Measurements from ENCODE around the gene HSD3B7.

HSD3B7 gene

DNA sequence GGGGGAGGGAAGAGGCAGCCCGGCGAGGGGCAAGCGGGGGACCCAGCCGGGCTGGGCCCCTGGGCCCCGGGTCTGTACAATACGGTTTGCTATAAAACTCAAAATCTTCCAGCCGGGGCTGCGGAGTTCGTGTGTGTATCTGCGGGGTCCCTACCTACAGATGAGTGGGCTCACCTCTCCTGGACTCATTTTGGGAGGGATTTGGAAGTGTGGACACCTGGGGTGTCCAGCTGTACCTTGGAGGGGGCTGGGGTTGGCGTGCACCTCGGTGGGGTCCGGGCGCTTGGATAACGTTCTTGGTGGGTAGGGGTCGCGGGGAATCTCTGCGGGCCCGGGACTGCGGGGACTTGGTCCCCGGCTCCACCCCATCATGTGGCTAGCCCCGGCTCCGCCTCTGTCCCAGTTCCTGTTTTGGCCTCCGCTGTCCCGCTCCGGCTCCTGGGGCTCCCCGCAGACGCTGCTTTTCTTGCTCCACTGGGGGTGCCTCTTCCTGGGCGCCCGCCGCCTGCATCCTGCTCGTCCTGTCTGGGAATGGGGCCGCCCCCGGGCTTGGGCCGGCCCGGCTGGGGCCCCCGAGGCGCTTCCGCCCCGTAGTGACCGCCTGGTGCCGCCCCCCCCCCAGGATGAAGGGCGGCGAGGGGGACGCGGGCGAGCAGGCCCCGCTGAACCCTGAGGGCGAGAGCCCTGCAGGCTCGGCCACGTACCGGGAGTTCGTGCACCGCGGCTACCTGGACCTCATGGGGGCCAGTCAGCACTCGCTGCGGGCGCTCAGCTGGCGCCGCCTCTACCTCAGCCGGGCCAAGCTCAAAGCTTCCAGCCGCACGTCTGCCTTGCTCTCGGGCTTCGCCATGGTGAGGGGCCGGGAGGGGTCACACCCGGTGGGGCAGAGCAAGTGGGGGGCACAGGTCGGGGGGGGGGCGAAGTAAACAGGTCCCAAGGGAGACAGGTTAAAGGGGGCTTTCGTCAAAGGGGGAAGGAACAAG, 36.0 kb upstream of the HSD3B7 start, which contains the start of gene ORAI3:
TSS of gene ORAI3 (plus strand) at position 402 of the 983 bp plus-strand sequence. CDS start at position 624, 222 bp downstream.
- peak within 1 kb of the TSS; percentile 80 to 93 for H3K4me3 ChIP-seq (ENCODE audit: low read length in 2 of 2)
- peaks cover 0 to 5% of the 10 kb centered on the region in 2 donors for H3K36me3 ChIP-seq (ENCODE audit: control insufficient read depth in 2 of 2, insufficient read depth in 2 of 2, low read length in 2 of 2)
- H3K27ac ChIP-seq (ENCODE audit: low read length), result peak within 1 kb of the TSS; percentile 85
- peak within 1 kb of the TSS; percentile 71 to 81 for H3K9ac ChIP-seq (ENCODE audit: low read length in 2 of 2)
- H3K9me3 ChIP-seq (ENCODE audit: control insufficient read depth in 2 of 2, low read length in 2 of 2), result no peaks in the 10 kb centered on the region
- H3K27me3 ChIP-seq (ENCODE audit: control insufficient read depth in 1 of 2, insufficient read depth in 2 of 2, low read length in 2 of 2), result no peaks in the 10 kb centered on the region
- H3K4me1 ChIP-seq (ENCODE audit: control insufficient read depth, insufficient read depth, low read length), result peaks cover 37% of the 10 kb centered on the region

DNA sequence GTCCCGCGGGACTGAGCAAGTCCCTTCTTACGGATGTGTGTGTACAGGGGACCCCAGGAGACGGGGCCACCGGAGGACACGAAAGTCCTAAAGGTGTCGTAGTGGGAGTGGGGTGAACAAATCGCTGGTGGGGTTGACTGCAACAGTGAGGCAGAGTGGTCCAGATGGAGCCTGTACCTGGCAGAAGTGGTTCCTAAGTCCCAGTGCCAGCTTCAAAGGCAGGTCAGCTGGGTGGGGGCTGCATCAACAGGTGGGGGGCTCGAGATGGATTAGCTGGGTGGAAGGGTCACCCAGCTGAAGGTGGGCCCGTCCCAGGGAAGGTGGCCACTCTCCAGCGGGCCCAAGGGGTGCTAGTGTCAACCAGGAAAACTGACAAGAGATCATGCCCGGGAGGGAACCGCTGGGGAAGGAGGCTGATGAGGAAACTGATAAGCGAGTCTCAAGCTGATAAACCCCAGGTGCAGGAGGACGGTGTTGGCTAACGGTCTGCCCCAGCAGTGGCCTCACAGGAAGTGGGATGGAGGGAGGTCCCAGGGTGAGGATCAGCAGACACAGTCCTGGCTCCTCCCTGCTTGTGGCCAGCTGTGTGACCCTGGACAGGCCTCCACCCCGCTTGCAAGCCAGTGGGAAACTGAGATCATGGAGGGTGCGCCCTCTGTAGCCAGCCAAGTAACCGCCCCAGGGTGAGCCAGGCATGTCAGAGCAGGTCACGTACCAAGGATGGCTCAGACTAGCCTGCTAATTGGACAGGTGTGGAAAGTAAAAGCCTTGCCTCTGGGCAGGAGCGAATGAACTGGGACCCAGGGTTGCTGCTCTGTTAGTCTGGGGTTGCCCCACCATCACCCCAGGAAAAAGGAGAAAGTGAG, 35.1 kb upstream of the HSD3B7 start:
- H3K36me3 ChIP-seq (ENCODE audit: control insufficient read depth in 2 of 2, insufficient read depth in 2 of 2, low read length in 2 of 2), result peaks cover 0 to 4% of the 10 kb centered on the region in 2 donors
- H3K4me1 ChIP-seq (ENCODE audit: control insufficient read depth, insufficient read depth, low read length), result peaks cover 38% of the 10 kb centered on the region
- peak overlapping the region; percentile 85 for H3K27ac ChIP-seq (ENCODE audit: low read length)
- no peaks in the 10 kb centered on the region for H3K9me3 ChIP-seq (ENCODE audit: control insufficient read depth in 2 of 2, low read length in 2 of 2)
- peak overlapping the region; percentile 80 to 93 for H3K4me3 ChIP-seq (ENCODE audit: low read length in 2 of 2)
- H3K27me3 ChIP-seq (ENCODE audit: control insufficient read depth in 1 of 2, insufficient read depth in 2 of 2, low read length in 2 of 2), result no peaks in the 10 kb centered on the region
- peak overlapping the region; percentile 71 to 81 for H3K9ac ChIP-seq (ENCODE audit: low read length in 2 of 2)

DNA sequence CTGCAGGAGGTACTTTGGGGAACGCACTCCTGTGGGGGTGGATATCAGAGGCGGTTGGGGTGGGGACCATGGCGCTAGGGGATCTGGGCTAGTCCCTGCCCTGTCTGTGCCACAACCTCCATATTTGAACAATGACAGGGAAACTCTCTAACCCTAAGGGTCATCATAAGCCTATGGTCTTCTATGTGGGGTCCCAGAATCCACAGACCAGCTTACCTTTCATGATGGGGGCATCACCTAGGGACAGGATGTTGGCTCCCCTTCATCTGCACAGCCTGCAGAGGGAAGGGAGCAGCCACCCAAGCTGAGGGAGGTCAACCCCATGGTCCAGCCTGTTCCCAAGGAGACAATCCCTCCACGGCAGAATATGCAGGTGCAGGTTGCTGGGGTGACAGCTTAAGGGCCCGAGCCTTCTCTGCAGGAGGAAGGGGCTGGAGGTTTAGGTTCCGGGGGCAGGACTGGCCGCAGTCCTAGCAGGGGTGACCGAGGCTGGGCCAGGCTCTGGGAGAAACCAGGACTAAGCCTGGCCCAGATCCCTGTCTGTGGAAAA, 34.4 kb upstream of the HSD3B7 start:
- Histone ChIP-seq H3K27me3 (ENCODE audit: control insufficient read depth in 1 of 2, insufficient read depth in 2 of 2, low read length in 2 of 2) (no peaks in the 10 kb centered on the region), H3K4me3 (ENCODE audit: low read length in 2 of 2) (peak overlapping the region; percentile 80 to 93), H3K9ac (ENCODE audit: low read length in 2 of 2) (peak overlapping the region in 1 of 2 donors; percentile 81), H3K36me3 (ENCODE audit: control insufficient read depth in 2 of 2, insufficient read depth in 2 of 2, low read length in 2 of 2) (peaks cover 0 to 4% of the 10 kb centered on the region in 2 donors), H3K27ac (ENCODE audit: low read length) (peak overlapping the region; percentile 85), H3K9me3 (ENCODE audit: control insufficient read depth in 2 of 2, low read length in 2 of 2) (no peaks in the 10 kb centered on the region), H3K4me1 (ENCODE audit: control insufficient read depth, insufficient read depth, low read length) (peaks cover 38% of the 10 kb centered on the region)

DNA sequence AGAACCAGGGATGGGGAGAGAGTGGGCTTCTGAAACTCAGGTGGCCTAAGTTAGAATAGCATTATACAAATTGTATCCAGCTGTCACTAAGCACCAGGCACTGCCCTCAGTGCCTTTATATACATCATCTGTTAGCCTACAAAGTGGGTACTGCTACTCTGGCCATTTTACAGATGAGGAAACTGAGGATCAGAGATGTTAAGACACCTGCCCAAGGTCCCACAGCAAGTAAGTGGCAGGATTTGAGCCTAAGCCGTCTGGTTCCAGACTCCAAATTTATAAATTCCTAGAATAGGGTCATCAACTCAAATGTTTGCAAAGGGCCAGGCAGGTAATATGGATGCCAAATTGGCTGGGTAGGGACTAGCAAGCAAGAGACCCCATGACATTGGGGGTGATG, 33.8 kb upstream of the HSD3B7 start:
- H3K4me3 ChIP-seq (ENCODE audit: low read length in 2 of 2), result peak overlapping the region in 1 of 2 donors; percentile 80
- no peaks in the 10 kb centered on the region for H3K27me3 ChIP-seq (ENCODE audit: control insufficient read depth in 1 of 2, insufficient read depth in 2 of 2, low read length in 2 of 2)
- no peaks in the 10 kb centered on the region for H3K9me3 ChIP-seq (ENCODE audit: control insufficient read depth in 2 of 2, low read length in 2 of 2)
- H3K27ac ChIP-seq (ENCODE audit: low read length), result peak overlapping the region; percentile 85
- no peak overlapping the region for H3K9ac ChIP-seq (ENCODE audit: low read length in 2 of 2)
- peaks cover 0 to 4% of the 10 kb centered on the region in 2 donors for H3K36me3 ChIP-seq (ENCODE audit: control insufficient read depth in 2 of 2, insufficient read depth in 2 of 2, low read length in 2 of 2)
- peaks cover 38% of the 10 kb centered on the region for H3K4me1 ChIP-seq (ENCODE audit: control insufficient read depth, insufficient read depth, low read length)

DNA sequence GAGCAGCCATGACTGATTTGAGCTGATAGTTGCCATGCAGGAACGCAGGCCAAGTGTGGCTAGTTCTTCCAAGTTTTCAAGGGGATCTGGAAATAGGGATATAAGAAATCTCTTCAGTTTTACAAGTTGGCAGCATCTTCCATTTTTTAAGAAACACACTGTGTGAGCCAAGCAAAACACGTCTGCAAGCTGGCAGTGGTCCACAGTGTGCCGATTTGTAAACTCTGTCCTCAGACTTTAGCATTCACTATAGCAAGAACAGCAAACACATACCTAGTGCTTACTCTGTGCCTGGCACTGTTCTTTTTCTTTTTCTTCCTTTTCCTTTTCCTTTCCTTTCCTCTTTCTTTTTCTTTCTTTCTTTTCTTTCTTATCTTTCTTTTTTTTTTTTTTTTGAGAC, 33.3 kb upstream of the HSD3B7 start:
- Histone ChIP-seq H3K27me3 (ENCODE audit: control insufficient read depth in 1 of 2, insufficient read depth in 2 of 2, low read length in 2 of 2) (no peaks in the 10 kb centered on the region), H3K36me3 (ENCODE audit: control insufficient read depth in 2 of 2, insufficient read depth in 2 of 2, low read length in 2 of 2) (peaks cover 0 to 4% of the 10 kb centered on the region in 2 donors), H3K27ac (ENCODE audit: low read length) (peak overlapping the region; percentile 85), H3K4me1 (ENCODE audit: control insufficient read depth, insufficient read depth, low read length) (peaks cover 42% of the 10 kb centered on the region), H3K4me3 (ENCODE audit: low read length in 2 of 2) (no peak overlapping the region), H3K9ac (ENCODE audit: low read length in 2 of 2) (peak overlapping the region in 1 of 2 donors; percentile 5), H3K9me3 (ENCODE audit: control insufficient read depth in 2 of 2, low read length in 2 of 2) (no peaks in the 10 kb centered on the region)

DNA sequence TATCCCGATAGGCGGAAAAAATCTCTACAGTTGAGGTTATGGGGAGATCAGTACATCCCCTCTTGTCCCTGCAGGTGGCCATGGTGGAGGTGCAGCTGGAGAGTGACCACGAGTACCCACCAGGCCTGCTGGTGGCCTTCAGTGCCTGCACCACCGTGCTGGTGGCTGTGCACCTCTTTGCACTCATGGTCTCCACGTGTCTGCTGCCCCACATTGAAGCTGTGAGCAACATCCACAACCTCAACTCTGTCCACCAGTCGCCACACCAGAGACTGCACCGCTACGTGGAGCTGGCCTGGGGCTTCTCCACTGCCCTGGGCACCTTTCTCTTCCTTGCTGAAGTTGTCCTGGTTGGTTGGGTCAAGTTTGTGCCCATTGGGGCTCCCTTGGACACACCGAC, 31.9 kb upstream of the HSD3B7 start:
- Histone ChIP-seq H3K27ac (ENCODE audit: low read length) (peak overlapping the region; percentile 41), H3K9ac (ENCODE audit: low read length in 2 of 2) (no peak overlapping the region)

DNA sequence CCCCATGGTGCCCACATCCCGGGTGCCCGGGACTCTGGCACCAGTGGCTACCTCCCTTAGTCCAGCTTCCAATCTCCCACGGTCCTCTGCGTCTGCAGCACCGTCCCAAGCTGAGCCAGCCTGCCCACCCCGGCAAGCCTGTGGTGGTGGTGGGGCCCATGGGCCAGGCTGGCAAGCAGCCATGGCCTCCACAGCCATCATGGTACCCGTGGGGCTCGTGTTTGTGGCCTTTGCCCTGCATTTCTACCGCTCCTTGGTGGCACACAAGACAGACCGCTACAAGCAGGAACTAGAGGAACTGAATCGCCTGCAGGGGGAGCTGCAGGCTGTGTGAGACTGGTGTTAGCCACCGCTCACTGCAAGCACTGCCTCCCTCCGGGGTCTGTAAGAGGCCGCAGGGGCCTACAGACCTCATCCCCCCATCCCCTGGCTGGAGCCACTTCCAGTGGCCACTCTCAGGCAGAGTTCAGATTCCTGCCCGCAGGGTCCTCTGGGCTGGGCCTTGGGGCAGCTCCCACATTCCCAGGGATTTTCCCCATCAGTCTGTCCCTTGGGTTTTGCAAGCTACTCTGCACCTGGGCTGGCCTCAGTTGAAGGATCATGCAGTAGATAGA, 31.4 kb upstream of the HSD3B7 start:
- Histone ChIP-seq H3K4me1 (ENCODE audit: control insufficient read depth, insufficient read depth, low read length) (peaks cover 43% of the 10 kb centered on the region), H3K9ac (ENCODE audit: low read length in 2 of 2) (no peak overlapping the region), H3K9me3 (ENCODE audit: control insufficient read depth in 2 of 2, low read length in 2 of 2) (no peaks in the 10 kb centered on the region), H3K36me3 (ENCODE audit: control insufficient read depth in 2 of 2, insufficient read depth in 2 of 2, low read length in 2 of 2) (no peaks in the 10 kb centered on the region), H3K4me3 (ENCODE audit: low read length in 2 of 2) (no peak overlapping the region), H3K27me3 (ENCODE audit: control insufficient read depth in 1 of 2, insufficient read depth in 2 of 2, low read length in 2 of 2) (no peaks in the 10 kb centered on the region), H3K27ac (ENCODE audit: low read length) (peak overlapping the region; percentile 41)

More for the DNA sequence above, 31.9 kb upstream of the HSD3B7 start:
- no peak overlapping the region for H3K4me3 ChIP-seq (ENCODE audit: low read length in 2 of 2)
- H3K27me3 ChIP-seq (ENCODE audit: control insufficient read depth in 1 of 2, insufficient read depth in 2 of 2, low read length in 2 of 2), result no peaks in the 10 kb centered on the region
- no peaks in the 10 kb centered on the region for H3K9me3 ChIP-seq (ENCODE audit: control insufficient read depth in 2 of 2, low read length in 2 of 2)
- peaks cover 40% of the 10 kb centered on the region for H3K4me1 ChIP-seq (ENCODE audit: control insufficient read depth, insufficient read depth, low read length)
- no peaks in the 10 kb centered on the region for H3K36me3 ChIP-seq (ENCODE audit: control insufficient read depth in 2 of 2, insufficient read depth in 2 of 2, low read length in 2 of 2)

DNA sequence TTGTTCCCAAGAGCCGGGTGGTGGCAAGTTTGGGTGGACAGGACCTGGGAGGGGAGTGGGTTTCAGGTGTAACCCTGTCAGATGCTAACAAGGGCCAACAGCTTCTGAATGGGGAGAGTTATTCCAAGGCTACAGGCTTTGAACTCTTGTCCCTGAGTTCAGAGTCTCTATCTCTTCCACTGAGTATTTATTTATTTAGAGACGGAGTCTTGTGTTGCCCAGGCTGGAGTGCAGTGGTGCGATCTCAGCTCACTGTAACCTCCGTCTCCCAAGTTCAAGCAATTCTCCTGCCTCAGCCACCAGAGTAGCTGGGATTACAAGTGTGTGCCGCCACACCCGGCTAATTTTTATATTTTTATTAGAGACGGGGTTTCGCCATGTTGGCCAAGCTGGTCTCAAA, 30.0 kb upstream of the HSD3B7 start:
- Histone ChIP-seq H3K27ac (ENCODE audit: low read length) (no peak overlapping the region), H3K4me1 (ENCODE audit: control insufficient read depth, insufficient read depth, low read length) (peaks cover 46% of the 10 kb centered on the region)

DNA sequence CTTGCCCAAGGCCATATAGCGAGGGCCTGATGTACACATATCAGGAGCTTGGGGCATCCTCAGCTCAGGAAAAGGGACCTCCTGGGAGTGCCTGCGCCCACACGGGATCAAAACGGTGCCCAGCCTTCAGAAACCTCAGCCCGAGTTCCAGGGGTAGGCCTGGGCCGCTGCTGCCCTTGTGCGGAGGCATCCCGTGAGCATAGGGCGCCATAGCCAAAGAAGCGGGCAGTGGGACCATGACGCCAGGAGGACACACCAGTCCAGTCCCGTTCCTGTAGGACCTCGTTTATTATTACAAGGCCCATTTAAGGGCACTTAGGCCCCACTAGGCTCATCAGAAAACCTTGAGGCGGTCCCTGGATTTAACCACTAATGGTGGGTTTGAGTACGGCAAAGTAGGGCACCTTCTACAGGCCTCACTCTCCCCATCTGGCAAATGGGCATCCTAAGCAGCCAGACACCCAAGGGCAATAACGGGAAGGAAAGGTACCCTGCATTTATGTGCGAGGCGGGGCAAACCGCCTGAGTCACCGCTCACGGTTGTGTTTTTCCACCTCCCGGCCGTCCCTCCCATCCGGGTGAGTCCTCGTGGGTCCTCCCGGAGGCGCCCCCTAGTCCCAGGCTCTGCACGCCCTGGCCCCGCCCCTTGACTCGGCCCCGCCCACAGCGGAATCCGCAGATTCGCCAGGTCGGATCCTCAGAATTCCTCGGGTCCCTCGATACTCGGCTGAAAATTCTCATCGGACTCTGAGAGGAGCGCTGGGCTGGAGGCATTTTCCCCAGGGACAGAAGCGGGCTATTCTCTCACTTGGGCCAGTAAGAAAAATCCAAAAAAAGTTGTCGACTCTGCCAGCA, 28.2 kb upstream of the HSD3B7 start:
- Histone ChIP-seq H3K4me3 (ENCODE audit: low read length in 2 of 2) (peak overlapping the region; percentile 91 to 98), H3K4me1 (ENCODE audit: control insufficient read depth, insufficient read depth, low read length) (peaks cover 28% of the 10 kb centered on the region), H3K27ac (ENCODE audit: low read length) (peak overlapping the region; percentile 97)

More for the DNA sequence above, 30.0 kb upstream of the HSD3B7 start:
- no peak overlapping the region for H3K4me3 ChIP-seq (ENCODE audit: low read length in 2 of 2)
- H3K9ac ChIP-seq (ENCODE audit: low read length in 2 of 2), result no peak overlapping the region
- peaks cover 4 to 8% of the 10 kb centered on the region in 2 donors for H3K36me3 ChIP-seq (ENCODE audit: control insufficient read depth in 2 of 2, insufficient read depth in 2 of 2, low read length in 2 of 2)
- no peaks in the 10 kb centered on the region for H3K9me3 ChIP-seq (ENCODE audit: control insufficient read depth in 2 of 2, low read length in 2 of 2)
- H3K27me3 ChIP-seq (ENCODE audit: control insufficient read depth in 1 of 2, insufficient read depth in 2 of 2, low read length in 2 of 2), result no peaks in the 10 kb centered on the region

More for the DNA sequence above, 28.2 kb upstream of the HSD3B7 start:
- H3K9me3 ChIP-seq (ENCODE audit: control insufficient read depth in 2 of 2, low read length in 2 of 2), result no peaks in the 10 kb centered on the region
- H3K27me3 ChIP-seq (ENCODE audit: control insufficient read depth in 1 of 2, insufficient read depth in 2 of 2, low read length in 2 of 2), result no peaks in the 10 kb centered on the region
- peak overlapping the region; percentile 98 to 99 for H3K9ac ChIP-seq (ENCODE audit: low read length in 2 of 2)
- H3K36me3 ChIP-seq (ENCODE audit: control insufficient read depth in 2 of 2, insufficient read depth in 2 of 2, low read length in 2 of 2), result peaks cover 18 to 25% of the 10 kb centered on the region in 2 donors

Measured in stomach smooth muscle (tissue), 2 donors.